HG03520 (cell line): ENCODE measurements around the gene PGF.

ENCODE experiments used
- ATAC-seq: cut with Tn5 transposase; IDR thresholded peaks from one replicate; pipeline ENCODE4 v1.9.1; 2021; ENCODE audit warnings: mild to moderate bottlenecking, moderate library complexity; ENCODE audit not compliant: unreplicated experiment

PGF gene

GRCh38 chr14:74959596-74960180 lies 4.3 kb upstream of the PGF start:
- no peak for ATAC-seq

GRCh38 chr14:74956280-74957072 lies 1.1 kb upstream of the PGF start:
- ATAC-seq: no peak

DNA sequence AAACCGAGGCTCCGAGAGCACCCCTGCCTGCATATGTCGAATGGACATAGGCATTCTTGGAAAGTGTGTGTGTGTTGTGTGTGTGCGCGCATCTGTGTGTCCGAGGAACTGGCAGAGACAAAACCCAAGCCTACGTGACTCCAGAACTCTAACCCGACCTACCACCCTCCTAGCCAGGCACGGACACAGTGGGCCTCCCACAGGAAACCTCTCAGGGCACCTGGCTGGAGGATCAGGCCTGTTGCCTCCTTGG lies 556 bp upstream of the PGF start:
- no peak for ATAC-seq

DNA sequence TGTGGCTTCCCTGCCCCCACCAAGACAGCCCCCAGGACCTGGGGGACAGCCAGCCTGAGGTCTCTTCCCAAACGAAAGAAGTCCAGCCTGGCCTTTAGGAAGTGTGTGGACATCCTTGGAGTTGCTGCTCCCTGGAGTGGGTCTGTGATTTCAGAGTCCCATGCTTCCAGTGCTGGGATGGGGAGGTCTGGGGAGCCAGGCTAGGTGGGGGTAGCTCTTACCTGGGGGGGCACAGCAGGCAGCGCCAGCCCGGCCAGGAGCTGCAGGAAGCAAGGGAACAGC lies 509 bp downstream of the PGF start:
- ATAC-seq: no peak

GRCh38 chr14:74954232-74954946 lies 1.0 kb downstream of the PGF start:
- no peak for ATAC-seq

DNA sequence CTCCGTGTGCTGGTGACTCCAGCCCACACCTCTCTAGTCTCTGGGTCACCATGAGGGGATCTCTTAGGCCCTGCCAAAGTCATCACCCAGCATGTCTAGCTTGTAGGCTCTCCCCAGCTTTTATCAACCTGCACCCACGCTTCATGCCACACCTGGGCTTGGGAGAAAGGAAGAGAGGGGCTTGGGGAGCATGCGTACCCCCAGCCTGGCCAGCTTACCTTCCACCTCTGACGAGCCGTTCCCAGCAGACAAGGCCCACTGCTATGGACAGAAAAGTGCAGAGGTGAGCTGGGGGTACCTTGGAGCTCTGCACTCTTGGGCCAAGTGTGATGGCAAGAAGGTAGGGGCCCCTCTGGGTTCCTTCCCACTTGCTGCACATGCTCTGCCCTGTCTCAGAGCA lies 1.7 kb downstream of the PGF start:
- ATAC-seq: no peak

DNA sequence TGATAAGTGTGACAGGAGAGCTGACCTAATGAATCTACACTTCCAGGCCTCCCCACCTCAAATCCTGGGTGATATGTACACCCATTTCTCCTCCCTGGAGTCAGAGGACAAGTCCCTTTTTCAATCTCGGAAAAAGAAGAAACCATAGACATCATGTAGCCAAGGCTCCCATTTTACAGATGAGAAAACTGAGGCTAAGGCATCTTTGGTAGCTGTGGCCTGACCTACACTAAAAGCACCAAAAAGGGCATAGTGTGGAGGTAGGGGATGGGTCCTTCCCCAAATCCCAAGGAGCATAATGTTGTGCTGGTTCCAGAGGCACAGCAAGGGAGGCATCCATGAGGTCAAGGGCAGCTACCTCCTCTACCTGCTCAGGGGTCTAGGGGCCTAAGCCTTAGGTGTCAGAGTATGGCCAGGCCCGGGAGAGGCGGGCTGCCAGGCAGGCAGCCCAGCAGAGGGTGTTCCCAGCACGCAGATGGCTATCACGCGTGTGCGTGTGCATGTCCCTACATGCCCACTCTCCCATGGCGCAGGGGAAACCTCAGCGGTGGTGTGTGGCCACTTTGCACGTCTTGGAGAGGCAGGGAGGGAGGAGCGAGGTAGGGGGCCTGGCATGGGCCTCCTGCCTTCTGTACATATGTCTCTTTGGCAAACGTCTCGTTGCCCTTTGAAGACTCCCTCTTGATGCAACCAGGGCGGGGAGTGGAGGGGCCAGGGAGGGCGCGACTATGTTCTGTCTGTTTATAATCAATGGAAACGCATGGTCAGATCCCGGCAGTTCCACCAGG lies 2.5 kb downstream of the PGF start:
- no peak for ATAC-seq

DNA sequence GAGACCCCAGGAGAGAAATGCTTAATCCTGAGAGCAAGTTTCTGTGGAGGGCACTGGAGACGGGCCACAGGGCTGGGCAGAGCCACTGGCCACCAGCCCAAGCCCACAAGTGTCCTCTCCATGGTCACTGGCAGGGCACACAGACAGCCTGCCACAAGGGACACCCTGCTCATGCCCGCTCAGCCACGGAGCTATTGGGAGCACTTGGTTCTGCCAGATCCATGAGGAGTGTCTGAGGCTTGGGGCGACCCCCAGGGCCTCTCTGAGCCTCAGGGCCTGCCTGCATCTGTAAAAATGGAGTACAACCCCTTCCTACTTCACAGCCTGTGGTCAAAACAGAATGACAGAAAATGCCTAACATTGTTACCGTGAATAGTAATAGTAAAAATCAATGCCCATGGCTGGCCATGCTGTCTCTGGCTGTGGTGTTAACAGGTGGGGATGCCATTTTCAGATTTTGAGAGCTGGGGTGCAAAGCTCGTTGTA lies 3.2 kb downstream of the PGF start:
- no peak for ATAC-seq

- ATAC-seq: no peak
Measured at GRCh38 chr14:74951443-74952179, 3.8 kb downstream of the PGF start.

GRCh38 chr14:74950795-74951442 lies 4.5 kb downstream of the PGF start:
- ATAC-seq: no peak

GRCh38 chr14:74949859-74950573 lies 5.4 kb downstream of the PGF start:
- ATAC-seq: no peak

GRCh38 chr14:74949191-74949601 lies 6.2 kb downstream of the PGF start:
- ATAC-seq: no peak

- no peak for ATAC-seq
Measured at GRCh38 chr14:74948228-74949175, 6.9 kb downstream of the PGF start.

- no peak for ATAC-seq
Measured at GRCh38 chr14:74947353-74948227, 7.8 kb downstream of the PGF start.

- ATAC-seq: no peak
Measured at GRCh38 chr14:74946659-74947281, 8.6 kb downstream of the PGF start.

GRCh38 chr14:74945852-74946658 lies 9.3 kb downstream of the PGF start:
- no peak for ATAC-seq
